Epithelial cell of esophagus (primary cell): ENCODE data around the gene RNF17.
A peak's percentile ranks its signal among the peaks of the same experiment; 100 is the strongest.

Source experiments
- DNase-seq: peaks from one replicate; pipeline ENCODE4 v3.0.0; 2010; ENCODE audit warnings: low read depth
- H3K4me3 ChIP-seq: 2 replicates; pipeline ENCODE4 v1.5.1; 2011; ENCODE audit warnings: mild to moderate bottlenecking, low read length, control low read depth
- TF ChIP-seq, protein P1 (sequence below): IDR thresholded peaks from 2 replicates; pipeline ENCODE4 v1.5.1; 2011; ENCODE audit warnings: low read depth, mild to moderate bottlenecking, low read length, control low read depth, inconsistent platforms; ENCODE audit not compliant: insufficient read depth; ENCODE audit errors: missing control alignments

RNF17 gene

DNA sequence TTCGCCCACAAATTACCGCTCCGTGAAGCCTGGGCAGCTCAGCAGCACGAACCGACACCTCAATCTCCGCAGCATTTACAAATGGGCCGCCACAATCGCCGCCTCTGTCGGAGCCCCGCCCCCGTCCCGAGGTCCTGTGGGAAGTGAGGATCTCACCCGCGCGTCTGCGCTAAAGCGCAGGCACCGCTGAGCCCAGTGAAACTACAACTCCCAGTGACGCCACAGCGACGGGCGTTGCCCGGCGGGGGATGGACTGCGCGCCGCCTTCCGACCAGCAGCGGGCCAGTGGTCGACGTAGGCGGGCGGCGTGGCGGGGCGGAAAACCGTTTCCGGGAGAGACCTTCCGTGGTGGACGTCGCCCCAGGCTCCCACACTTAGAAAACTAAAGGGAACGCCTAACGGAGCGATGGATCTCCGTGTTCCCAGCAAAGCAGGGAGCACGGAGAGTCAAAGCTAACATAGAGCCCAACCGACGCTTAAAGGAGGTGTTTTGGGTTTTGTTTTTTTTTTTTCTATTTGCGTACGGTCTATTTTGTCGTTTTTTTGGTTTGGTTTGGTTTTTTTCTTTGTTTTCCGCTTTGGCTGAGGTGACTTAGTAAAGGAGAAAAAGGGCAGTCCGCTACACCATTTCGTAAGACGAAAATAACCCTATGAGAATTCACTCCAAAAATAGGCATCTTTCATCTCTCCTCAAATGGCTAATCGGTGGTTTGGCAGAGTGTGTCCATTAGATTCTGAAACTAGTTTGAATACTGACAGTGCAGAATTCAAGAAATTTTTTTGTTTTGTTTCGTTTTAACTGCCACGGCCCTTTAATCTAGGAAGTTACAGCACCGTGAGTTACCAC is 159.0 kb downstream of the RNF17 start:
- TF ChIP-seq, protein P1, sequence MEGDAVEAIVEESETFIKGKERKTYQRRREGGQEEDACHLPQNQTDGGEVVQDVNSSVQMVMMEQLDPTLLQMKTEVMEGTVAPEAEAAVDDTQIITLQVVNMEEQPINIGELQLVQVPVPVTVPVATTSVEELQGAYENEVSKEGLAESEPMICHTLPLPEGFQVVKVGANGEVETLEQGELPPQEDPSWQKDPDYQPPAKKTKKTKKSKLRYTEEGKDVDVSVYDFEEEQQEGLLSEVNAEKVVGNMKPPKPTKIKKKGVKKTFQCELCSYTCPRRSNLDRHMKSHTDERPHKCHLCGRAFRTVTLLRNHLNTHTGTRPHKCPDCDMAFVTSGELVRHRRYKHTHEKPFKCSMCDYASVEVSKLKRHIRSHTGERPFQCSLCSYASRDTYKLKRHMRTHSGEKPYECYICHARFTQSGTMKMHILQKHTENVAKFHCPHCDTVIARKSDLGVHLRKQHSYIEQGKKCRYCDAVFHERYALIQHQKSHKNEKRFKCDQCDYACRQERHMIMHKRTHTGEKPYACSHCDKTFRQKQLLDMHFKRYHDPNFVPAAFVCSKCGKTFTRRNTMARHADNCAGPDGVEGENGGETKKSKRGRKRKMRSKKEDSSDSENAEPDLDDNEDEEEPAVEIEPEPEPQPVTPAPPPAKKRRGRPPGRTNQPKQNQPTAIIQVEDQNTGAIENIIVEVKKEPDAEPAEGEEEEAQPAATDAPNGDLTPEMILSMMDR, result no peak
- H3K4me3 ChIP-seq, result peak overlapping the region; percentile 61
- peak; percentile 98 for DNase-seq

DNA sequence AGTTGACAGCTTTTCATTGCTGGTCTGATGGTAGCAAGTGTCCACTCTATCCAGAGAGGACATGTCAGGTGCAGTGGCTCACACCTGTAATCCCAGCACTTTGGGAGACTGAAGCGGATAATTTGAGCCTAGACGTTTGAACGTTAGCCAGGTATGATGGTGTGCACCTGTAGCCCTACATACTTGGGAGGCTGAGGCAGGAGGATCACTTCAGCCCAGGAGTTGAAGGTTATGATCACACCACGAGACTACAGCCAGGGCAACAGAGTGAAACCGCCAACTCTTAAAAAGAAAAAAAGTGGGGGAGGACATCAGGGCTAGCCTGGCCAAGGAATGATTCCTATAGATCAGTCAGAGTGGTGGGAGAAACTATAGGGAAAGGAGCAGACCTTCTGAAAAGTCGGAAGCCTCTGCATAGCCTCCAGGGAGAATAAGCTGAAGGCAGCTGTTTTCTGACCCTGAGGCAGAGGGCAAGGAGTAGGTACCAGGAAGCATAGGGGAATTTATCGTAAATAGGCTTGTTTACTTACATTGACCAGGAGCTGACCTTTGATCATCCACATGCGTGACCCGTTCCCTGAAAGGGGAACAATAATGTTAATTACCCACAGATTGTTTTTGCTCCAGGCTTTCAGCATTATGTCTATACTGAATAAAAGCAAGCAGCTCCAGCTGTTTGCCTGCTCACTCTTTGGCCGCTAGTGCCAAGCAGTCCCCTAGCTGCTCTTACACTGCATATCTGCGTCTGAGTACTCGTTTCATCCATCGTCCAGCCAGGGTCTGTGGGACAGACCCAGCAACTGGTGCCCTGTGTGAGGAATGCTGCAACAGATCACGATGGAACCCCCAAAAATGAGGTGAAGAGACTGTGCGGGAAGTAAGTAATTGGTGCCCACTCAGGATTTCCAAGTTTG is 161.6 kb downstream of the RNF17 start:
- TF ChIP-seq, protein P1, result no peak
- DNase-seq, result no peak
- H3K4me3 ChIP-seq, result no peak overlapping the region

DNA sequence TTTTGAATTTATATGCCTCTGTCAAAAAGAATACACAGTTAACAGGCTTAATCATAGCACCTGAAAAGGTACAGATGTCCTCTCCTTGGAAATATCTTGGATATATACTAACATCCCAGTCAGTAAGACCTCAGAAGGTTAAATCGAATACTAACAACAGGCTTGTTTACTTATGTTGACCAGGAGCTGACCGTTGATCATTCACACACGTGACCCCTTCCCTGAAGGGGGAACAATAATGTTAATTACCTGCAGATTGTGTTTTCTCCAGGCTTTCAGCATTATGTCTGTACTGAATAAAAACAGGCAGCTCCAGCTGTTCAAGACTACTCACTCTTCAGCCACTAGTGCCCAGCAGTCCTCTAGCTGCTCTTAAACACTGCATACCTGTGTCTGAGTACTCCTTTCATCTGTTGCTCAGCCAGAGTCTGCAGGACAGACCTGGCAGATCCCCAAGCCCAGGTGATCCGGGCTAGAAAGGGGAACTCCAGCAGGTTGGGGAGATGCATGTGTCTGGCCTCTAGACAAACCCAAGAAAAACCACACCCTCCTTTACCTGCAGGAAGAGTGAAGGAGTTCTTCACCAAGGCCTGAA is 163.9 kb downstream of the RNF17 start:
- DNase-seq, result no peak
- H3K4me3 ChIP-seq, result no peak overlapping the region
- TF ChIP-seq, protein P1, result no peak

DNA sequence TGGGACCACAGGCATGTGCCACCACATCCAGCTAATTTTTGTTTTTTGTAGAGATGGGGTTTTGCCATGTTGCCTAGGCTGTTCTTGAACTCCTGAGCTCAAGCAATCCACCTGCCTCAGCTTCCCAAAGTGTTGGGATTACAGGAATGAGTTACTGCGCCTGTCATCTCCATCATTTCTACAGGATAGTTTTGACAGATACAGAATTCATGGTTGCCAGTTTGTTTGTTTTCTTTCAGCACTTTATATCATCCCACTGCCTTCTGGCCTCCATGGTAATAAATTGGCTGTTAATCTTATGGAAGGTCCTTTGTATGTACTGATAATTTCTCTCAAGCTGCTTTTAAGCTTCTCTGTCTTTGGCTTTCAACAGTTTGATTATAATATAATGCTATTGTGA is 165.2 kb downstream of the RNF17 start:
- no peak overlapping the region for H3K4me3 ChIP-seq
- TF ChIP-seq, protein P1, result no peak
- DNase-seq, result no peak
